ENCODE measurements around the gene CASZ1.

Gene CASZ1

GRCh38 chr1:10791105-10791951, 5.1 kb downstream of the CASZ1 start:
- DNase-seq: no peak

DNA sequence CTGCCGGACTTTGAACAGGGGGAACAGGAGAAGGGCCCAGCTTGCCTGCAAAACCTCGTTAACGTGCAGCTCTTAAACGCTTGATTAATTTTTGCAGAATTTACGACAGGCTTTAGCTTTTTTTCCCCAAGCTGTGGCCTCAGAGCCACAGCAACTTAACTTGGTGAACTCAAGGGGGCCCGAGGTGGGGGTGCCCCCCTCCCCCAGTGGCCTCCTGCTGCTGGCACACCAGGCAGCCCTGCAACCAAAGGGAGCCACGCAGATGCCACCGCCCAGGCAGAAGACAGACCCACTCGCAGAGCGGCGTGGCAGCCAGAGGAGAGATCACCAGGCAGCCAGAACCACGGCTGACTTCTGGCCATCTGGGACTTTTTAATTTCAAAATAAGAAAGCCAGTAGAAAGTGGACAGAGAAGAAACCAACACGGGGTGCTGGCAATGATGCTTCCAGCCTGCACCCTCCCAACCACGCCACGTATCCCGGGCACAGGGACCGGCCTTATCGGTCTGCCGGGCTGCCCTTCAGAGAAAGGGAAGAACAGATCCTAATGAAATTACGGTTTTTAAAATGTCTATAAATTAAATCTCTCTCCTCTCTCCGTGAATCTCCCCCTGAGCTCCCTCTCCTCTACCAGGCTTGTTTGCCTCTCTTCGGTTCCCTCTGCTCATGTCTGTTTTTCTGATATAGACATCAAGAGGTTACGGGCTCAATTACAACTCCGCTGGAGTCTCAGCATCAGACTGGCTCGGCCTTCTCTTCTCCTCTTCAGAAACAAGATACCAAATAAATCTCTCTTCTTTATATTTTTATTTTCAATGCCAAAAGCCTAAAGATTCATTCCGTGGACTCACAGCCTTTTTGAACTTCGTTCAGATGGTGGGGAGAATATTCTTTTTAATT, 6.4 kb downstream of the CASZ1 start:
- no peak for DNase-seq

DNA sequence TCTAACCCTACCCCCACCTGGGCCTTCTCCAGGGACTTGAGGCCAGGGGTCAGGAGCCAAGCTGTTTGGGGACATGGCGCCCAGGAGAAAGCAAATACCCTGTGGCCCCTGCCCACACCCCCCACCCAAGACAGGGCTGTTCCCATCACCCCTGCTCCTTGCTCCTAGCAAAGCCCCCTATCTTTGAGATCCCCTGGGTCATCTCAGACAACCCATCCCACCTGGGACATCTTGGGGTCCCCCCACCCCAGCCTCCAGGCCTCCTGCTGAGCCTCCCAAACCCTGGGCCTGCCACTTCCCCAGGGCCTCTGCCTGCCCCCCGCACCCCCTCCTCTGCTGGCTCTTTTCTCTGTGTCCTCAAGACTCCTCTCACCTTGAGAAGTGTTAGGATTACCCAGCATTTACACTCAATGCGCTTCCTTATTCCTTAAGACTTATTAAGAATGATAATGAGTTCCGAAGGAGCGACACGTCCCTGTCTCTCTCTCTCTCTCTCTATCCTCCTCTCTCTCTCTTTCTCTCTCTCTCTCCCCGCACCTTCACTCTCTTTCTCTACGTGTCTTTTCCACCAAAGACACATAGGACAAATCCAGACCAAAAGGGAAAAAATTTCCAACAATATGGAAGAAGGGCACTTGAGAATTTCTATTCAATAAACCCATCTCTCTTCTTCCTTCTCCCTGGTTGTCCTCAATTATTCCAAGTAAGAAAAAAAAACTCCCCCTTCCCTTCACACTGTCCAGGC, 7.2 kb downstream of the CASZ1 start:
- DNase-seq: no peak

- DNase-seq: no peak
These were observed 7.8 kb downstream of the CASZ1 start for GRCh38 chr1:10788592-10789006.

GRCh38 chr1:10787286-10787685, 9.2 kb downstream of the CASZ1 start:
- DNase-seq: no peak

DNA sequence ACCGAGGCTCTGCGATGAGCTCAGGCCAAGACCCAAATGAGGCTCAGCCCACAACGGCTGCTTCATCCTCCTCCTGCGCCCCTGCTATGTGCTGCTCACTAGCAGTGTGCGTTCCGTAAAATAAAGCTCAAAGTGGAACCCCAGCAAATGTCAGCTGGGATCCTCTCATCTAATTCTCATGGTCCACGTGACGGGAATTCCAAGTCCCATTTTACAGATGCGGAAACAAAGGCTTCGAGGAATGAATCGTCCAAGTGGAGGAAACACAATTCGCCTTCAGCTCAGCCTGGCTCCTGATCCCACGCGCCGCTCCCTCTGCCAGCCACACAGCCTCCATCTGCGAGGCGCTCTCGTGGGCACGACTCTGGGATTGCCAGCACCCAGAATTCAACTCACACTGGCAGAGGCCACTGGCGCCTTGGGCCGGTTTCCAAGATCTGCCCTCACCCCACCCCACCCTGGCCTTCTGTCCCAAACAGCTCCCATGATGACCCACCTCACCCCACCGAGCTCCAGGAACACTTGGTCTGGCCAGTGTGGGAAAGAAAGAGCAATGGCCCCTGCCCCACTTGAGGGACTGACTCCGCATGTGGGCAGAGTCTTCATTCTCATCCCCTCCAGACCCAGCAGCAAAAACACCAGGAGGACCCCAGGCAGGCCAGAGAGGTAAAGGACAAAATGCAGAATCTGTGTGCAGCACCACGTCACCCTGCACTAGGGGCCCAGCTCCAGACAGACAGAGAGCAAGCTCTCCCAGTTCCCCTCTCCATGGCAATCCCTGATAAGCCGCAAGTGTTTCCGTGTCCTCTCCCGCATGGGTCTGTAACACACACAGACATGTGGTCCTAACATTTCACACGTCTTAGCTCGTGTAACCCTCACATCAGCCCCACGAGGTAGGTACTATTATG, 10.5 kb downstream of the CASZ1 start:
- no peak for DNase-seq

GRCh38 chr1:10784998-10785727, 11.3 kb downstream of the CASZ1 start:
- DNase-seq: no peak

- no peak for DNase-seq
These were observed 13.8 kb downstream of the CASZ1 start for GRCh38 chr1:10782491-10783244.

DNA sequence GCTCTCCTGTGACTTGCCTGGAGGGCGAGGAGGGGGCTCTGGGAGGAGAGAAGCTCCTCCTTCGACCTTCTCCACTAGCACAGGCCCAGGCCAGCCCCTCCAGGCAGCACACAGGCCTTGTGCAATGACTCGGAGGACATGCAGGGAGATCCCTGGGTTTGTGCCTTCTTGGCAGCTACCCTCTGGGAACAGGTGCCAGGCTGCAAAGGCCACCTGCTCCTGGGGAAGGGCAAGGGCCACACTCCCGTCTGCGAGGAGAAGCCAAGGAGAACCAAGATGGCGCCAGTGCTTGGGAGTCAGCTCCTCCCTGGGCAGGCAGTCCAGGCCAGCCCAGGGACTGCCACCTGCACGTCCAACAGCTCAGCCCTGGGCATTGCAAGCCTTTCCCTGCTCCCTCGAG, 15.3 kb downstream of the CASZ1 start:
- no peak for DNase-seq

- DNase-seq: no peak
These were observed 16.6 kb downstream of the CASZ1 start for GRCh38 chr1:10779841-10780240.

- DNase-seq: no peak
These were observed 17.2 kb downstream of the CASZ1 start for GRCh38 chr1:10779201-10779600.

- DNase-seq: no peak
These were observed 17.8 kb downstream of the CASZ1 start for GRCh38 chr1:10778640-10779039.

GRCh38 chr1:10777749-10778574, 18.5 kb downstream of the CASZ1 start:
- DNase-seq: no peak

- DNase-seq: no peak
These were observed 20.1 kb downstream of the CASZ1 start for GRCh38 chr1:10776190-10776905.

GRCh38 chr1:10775763-10776162, 20.7 kb downstream of the CASZ1 start:
- no peak for DNase-seq

GRCh38 chr1:10774615-10775310, 21.7 kb downstream of the CASZ1 start:
- DNase-seq: no peak

- DNase-seq: no peak
These were observed 22.4 kb downstream of the CASZ1 start for GRCh38 chr1:10773851-10774614.

GRCh38 chr1:10773376-10773775, 23.1 kb downstream of the CASZ1 start:
- DNase-seq: no peak

Measured in activated effector memory CD4-positive, alpha-beta T cell treated with Interleukin-2 at 50 U/mL for 16 hours (primary cell).